NCI-H2171 treated with DMSO at 0.1 percent for 48 hours (cell line): ENCODE data around the gene CPED1.

Experiments used
- DNase-seq: peaks from one replicate; lab custom pipeline; 2025; lab: John Stamatoyannopoulos, UW

The CPED1 gene

DNA sequence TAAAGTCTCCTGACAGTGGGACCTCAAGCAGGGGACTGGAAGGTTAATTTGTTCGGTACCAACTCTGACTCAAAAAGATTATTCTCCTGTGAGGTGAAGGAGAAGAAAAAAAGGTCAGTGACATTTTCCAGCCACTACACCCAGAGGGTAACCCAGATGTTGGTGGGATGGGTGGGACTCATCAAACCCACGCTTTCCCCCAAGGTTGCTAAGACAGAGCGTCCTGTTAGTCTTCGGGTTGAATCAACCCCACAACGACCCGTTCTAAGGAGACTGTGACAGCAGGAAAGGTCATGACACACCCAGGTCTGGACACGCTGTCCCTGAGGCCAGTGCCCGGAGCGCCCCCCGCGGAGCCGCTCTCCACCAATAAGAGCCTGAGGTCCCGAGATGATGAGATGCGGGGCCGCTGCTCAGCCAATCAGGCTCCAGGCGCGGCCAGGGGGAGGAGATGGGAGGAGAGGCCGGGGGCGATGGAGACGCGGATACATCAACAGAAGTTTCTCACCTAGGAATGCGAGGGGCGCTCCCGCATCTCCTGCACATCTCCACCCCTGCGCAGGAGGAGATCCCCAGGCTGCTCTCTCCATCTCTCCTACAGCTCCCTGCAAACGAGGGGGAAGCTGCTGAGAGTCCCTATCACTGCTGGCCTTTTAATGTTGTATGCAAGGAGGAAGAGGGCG, 340.1 kb downstream of the CPED1 start, which contains the start of gene WNT16:
Gene WNT16, plus strand, starts transcription at position 493 of the 683 bp plus-strand sequence. CDS start 293 bp downstream, outside the sequence.
- no peak for DNase-seq

GRCh38 chr7:121329191-121330052, 340.9 kb downstream of the CPED1 start:
- DNase-seq = peak; percentile 66

DNA sequence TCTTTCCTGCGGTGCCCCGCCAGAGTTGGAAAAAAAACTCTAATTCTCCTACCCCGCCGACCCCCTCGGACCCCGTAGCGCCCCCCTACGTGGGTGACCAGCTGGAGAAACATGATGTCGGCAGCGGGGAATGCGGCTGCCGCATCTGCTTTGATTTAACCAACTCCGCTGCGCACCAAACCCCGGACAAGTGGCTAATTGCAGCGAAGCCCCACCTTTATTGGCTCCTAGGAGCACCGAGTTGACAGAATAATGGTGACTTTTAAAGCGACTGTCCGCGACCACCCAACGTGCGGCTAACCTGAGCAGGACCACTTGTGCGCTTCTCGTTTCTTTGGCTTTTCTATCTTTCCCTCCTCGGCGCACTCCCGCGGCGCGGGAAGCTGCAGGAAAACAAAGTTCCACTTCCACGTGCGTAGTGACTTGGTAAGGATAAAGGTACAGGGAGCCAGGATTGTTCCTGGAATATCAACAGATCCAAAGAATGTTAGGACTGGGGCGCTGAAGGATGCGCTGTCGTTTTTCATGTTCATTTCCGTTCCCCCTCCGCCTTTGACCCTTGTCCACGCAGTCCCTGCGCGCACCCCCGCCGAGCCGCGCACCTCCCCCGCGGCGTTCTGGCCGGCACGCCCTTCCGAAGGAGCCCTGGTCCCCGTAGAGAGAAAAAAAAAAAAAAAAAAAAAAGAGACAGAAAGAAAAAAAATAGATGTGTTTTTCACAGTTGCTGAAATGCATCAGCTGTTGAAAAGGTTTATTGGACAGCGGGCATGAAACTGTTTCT, 341.7 kb downstream of the CPED1 start:
- no peak for DNase-seq

- DNase-seq = no peak
Observed at GRCh38 chr7:121331048-121331447, 342.5 kb downstream of the CPED1 start.

DNA sequence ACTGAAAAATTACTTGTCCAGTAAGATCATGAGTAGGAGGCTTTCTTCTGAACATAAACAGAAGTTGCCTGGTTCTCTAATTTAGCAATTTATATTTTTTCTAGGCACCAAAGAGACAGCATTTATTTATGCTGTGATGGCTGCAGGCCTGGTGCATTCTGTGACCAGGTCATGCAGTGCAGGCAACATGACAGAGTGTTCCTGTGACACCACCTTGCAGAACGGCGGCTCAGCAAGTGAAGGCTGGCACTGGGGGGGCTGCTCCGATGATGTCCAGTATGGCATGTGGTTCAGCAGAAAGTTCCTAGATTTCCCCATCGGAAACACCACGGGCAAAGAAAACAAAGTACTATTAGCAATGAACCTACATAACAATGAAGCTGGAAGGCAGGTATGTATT, 343.1 kb downstream of the CPED1 start:
- DNase-seq = no peak

DNA sequence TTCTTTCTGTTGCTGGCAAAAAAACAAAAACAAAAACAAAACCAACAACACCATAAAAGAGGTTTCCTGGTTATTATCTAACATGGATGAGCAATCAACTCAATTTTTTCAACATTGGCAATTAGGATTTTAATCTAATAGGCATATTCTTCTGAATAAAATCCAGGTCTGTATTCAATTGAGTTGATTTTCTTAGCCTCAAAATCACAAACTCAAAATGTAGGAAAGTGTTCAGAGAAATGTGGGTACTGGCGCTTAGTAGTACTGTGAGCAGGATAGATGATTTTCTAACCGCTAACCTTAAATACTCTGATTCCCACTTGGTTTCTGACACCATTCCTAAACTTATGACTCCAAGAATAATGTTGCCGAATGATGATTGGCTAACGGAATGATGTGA, 345.9 kb downstream of the CPED1 start:
- no peak for DNase-seq

- DNase-seq = no peak
Observed at GRCh38 chr7:121334875-121335648, 346.6 kb downstream of the CPED1 start.

DNA sequence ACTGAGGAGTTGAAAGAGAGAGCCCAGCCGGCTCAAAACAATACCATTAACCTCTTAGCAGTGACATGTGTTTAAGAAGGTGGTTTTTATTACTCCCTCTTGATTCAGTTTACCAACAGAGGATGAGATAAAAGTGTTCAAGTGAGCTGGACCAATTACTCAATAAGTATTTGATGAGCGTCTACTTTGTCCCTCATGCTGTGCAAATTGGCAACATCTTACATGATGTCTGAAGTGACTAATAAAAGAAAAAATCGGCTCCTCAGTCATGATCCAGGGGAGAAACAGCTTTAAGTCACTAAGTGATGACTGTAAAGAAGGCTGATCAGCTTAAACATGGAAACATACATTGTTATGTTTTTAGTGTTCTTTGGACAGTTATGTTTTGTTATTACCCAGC, 348.1 kb downstream of the CPED1 start:
- DNase-seq = no peak

GRCh38 chr7:121337398-121337797, 348.9 kb downstream of the CPED1 start:
- peak; percentile 28 for DNase-seq

DNA sequence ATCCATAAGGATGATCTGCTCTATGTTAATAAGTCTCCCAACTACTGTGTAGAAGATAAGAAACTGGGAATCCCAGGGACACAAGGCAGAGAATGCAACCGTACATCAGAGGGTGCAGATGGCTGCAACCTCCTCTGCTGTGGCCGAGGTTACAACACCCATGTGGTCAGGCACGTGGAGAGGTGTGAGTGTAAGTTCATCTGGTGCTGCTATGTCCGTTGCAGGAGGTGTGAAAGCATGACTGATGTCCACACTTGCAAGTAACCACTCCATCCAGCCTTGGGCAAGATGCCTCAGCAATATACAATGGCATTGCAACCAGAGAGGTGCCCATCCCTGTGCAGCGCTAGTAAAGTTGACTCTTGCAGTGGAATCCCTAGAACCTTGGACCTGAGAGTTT, 350.6 kb downstream of the CPED1 start:
- no peak for DNase-seq

DNA sequence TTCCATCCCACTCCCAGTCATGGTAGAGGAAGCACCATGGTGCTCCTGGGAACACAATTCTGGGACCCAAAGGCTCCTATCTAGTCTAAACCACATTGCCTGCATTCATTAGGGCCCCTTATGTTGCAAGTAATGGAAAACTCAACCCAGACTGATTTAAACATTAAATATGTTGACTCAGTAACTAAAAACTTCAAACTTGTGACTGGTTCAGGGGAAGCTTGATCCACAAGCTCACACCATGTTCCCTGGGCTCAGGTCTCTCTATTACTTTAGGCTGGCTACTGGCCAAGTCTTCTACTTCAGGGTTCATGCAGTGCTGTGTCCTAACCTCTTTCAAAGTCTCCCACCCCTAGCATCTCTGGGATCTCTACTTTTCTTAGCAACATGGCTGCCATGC, 353.4 kb downstream of the CPED1 start:
- no peak for DNase-seq

- DNase-seq = no peak
Observed at GRCh38 chr7:121342631-121343030, 354.1 kb downstream of the CPED1 start.

DNA sequence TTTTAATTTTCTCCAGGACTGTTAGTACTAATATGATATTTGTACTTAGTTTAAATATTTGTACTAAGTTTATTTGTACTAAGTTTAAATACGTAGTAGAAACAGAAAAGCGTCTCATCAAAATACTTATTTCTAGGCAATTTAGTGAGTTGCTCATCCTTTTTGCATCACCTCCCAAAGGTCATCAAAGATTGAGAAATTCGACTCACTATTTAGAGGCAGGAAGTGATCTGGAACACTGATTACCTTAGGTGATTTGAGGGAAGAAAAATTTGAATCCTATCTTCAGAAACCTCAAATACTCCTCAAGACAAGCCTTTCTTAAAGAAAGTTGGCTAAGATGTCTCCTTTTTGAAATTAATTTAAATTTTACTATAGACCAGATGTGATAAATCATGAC, 354.8 kb downstream of the CPED1 start:
- no peak for DNase-seq

- no peak for DNase-seq
Observed at GRCh38 chr7:121344093-121344492, 355.6 kb downstream of the CPED1 start.

- DNase-seq = no peak
Observed at GRCh38 chr7:121344497-121344896, 356.0 kb downstream of the CPED1 start.
